ENCODE measurements around the gene PRXL2B.

Gene PRXL2B

DNA sequence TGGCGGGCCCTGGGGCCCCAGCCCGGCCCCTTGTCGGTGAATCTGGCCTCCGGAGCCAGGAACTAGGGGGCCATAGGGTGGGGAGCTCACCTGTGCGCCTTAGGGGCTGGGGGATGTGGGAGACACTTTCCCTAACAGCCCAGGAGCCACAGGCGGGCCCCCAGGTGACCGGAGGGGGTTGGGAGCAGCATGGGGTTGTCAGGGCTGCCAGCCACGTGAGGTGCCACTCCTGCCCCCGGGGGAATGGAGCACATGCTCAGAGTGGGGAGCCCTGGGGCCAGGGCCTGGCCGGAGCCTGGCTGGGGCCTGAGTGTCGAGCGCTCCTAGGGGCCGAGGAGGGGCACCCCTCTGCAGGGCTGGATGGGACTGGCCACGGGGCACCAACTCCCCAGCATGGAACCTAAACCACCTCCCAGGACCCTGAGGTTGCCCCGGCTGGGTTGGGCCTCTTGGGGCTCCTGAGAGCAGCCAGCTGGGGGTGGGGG, 19.9 kb downstream of the PRXL2B start:
- H3K4me3 ChIP-seq (ENCODE audit: low read depth, low read length): no peak overlapping the region
- DNase-seq (ENCODE audit: low read depth): no peak
- TF ChIP-seq, protein P1, sequence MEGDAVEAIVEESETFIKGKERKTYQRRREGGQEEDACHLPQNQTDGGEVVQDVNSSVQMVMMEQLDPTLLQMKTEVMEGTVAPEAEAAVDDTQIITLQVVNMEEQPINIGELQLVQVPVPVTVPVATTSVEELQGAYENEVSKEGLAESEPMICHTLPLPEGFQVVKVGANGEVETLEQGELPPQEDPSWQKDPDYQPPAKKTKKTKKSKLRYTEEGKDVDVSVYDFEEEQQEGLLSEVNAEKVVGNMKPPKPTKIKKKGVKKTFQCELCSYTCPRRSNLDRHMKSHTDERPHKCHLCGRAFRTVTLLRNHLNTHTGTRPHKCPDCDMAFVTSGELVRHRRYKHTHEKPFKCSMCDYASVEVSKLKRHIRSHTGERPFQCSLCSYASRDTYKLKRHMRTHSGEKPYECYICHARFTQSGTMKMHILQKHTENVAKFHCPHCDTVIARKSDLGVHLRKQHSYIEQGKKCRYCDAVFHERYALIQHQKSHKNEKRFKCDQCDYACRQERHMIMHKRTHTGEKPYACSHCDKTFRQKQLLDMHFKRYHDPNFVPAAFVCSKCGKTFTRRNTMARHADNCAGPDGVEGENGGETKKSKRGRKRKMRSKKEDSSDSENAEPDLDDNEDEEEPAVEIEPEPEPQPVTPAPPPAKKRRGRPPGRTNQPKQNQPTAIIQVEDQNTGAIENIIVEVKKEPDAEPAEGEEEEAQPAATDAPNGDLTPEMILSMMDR (IDR thresholded peaks at IDR 0.05; ENCODE audit: low read depth, low read length): no peak
- TF ChIP-seq, protein P2, sequence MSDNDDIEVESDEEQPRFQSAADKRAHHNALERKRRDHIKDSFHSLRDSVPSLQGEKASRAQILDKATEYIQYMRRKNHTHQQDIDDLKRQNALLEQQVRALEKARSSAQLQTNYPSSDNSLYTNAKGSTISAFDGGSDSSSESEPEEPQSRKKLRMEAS (IDR thresholded peaks at IDR 0.05; ENCODE audit: low read depth, low read length): no peak
- TF ChIP-seq POLR2A (IDR thresholded peaks at IDR 0.05; ENCODE audit: extremely low read depth, insufficient read length): no peak

DNA sequence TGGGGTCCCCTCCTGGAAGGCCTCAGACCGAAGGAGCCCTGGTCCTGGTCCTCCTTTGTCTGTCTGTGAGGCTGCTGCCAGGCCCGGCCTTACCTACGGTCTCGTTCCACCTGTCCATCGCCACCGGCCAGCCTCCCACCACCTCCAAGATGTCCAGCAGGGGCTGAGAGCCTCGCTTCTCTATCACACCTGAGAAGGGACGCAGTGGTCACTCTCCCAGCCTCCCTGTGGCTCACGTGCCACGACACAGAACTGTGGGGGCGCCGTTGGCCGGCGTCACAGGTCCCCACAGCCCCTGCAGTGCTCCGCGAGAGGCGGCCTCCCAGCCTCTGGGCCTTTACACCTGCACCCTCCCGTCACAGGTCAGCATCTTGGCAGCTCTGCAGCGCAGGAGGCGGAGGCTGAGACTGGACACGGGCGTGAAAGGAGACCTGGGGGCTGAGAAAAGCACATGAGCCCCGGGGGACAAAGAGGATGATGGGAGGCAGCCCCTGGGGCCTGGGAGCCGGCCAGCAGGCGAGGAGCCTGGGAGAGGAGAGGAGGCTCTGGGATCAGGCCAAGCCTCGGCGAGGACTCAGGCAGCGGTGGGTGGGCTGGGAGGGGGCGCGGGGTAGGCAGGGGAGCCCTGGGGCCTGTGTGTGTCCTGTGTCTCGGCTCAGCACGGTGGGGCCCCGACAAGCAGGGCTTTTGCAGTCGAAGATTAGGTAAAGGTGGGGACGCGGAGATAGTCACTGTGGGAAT, 20.5 kb downstream of the PRXL2B start:
- no peak overlapping the region for H3K4me3 ChIP-seq (ENCODE audit: low read depth, low read length)
- TF ChIP-seq POLR2A (IDR thresholded peaks at IDR 0.05; ENCODE audit: extremely low read depth, insufficient read length) (no peak), MYC (IDR thresholded peaks at IDR 0.05; ENCODE audit: low read depth, low read length) (no peak)
- TF ChIP-seq, protein P2 (IDR thresholded peaks at IDR 0.05; ENCODE audit: low read depth, low read length): no peak
- TF ChIP-seq, protein P1 (IDR thresholded peaks at IDR 0.05; ENCODE audit: low read depth, low read length): no peak
- no peak for DNase-seq (ENCODE audit: low read depth)

DNA sequence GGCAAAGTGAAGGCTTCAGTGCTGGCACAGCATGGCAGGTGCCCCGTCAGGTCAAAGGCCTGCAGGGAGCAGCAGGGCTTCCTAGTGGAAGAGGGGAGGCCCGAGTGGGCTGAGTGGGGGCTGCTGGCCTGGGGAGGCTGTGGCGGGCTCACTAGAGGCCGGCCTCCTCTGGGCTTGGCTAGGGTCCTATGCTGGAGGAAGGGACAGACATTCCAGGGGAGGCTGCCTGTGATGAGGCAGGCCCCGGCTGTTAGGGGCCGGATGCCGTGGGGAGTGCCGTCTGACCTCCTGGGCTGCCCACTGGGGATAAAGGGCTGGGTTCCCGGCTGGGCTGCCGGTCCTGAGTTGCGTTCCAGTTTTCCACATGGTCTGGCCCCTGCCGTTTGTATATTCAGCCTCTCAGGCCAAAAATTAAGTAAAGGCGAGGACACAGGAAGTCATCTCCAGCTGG, 21.1 kb downstream of the PRXL2B start:
- DNase-seq (ENCODE audit: low read depth): no peak
- no peak overlapping the region for H3K4me3 ChIP-seq (ENCODE audit: low read depth, low read length)
- TF ChIP-seq POLR2A (IDR thresholded peaks at IDR 0.05; ENCODE audit: extremely low read depth, insufficient read length) (no peak), MYC (IDR thresholded peaks at IDR 0.05; ENCODE audit: low read depth, low read length) (no peak)
- TF ChIP-seq, protein P1 (IDR thresholded peaks at IDR 0.05; ENCODE audit: low read depth, low read length): no peak
- TF ChIP-seq, protein P2 (IDR thresholded peaks at IDR 0.05; ENCODE audit: low read depth, low read length): no peak

DNA sequence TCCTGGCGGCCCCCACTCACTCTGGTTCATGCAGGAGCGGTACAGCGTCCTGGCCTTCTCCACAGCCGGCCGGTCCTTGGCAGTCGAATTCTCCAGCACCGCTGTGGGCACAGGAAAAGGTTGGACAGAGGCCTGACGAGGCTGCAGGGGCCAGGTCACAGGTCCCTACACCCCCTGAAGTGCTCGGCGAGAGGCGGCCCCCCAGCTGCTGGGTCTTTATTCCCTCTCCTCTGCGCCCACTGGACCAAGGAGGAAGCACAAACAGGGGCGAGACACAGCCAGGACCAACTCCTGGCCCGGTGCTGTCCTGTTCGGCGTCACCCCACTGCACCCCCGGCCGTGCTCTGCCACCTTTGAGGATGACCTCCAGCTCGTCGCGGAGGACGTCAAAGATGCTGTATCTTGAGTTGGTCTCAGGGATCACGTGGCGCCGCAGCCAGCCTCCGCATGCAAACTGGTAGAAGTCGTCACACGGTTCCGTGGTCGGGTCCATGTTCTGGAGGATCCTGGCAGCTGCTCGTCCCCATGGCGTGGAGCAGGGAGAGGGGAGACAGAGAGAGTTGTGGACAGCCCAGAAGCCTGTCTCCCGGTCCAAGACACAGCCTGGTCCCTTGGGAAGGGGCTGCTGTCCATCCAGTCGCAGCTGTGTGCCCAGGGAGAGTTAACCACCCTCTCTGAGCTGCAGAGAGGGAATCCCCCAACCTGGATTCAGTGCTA, 22.9 kb downstream of the PRXL2B start:
- no peak overlapping the region for H3K4me3 ChIP-seq (ENCODE audit: low read depth, low read length)
- no peak for TF ChIP-seq MYC (IDR thresholded peaks at IDR 0.05; ENCODE audit: low read depth, low read length)
- TF ChIP-seq POLR2A (IDR thresholded peaks at IDR 0.05; ENCODE audit: extremely low read depth, insufficient read length): no peak
- TF ChIP-seq, protein P2 (IDR thresholded peaks at IDR 0.05; ENCODE audit: low read depth, low read length): no peak
- TF ChIP-seq, protein P1 (IDR thresholded peaks at IDR 0.05; ENCODE audit: low read depth, low read length): no peak
- DNase-seq (ENCODE audit: low read depth): no peak

DNA sequence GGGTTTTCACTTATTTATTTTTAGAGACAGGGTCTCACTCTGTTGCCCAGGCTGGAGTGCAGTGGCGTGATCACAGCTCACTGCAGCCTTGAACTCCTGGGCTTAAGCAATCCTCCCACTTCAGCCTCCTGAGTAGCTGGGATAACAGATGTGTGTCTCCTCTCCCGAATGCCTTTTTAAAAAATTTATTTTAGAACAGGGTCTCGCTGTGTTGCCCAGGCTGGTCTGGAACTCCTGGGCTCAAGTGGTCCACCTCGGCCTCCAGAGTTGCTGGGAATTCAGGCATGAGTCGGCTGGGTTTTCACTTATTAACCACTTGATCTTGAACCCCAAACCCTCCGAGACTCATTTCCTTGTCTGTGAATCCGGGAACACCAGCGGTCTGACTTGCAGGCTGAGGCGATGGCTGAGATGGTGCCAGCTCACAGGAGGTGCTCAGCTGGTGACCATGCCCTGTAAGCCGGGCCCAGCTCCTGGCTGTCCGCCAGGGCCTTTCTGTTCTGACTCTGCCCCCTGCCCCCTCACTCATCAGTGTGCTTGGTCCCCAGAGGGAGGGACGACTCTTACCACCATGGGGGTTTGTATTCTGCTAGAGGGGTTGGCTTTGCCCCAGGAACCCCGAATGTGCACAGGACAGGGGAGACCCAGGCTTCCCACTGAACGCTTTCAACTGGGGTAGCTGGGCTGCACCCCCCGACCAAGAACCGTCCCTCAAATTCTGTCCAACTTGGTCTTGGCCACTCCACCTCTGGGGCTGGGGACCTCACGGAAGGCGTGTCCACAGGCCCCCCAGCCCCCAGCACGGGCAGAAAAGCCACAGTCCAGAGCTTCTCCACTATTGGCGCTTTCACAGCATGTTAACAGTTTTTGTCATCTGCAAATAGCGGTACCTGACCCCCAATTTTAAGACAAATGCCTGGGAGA, 23.7 kb downstream of the PRXL2B start:
- H3K4me3 ChIP-seq (ENCODE audit: low read depth, low read length): no peak overlapping the region
- no peak for DNase-seq (ENCODE audit: low read depth)
- TF ChIP-seq, protein P1 (IDR thresholded peaks at IDR 0.05; ENCODE audit: low read depth, low read length): no peak
- TF ChIP-seq, protein P2 (IDR thresholded peaks at IDR 0.05; ENCODE audit: low read depth, low read length): no peak
- TF ChIP-seq POLR2A (IDR thresholded peaks at IDR 0.05; ENCODE audit: extremely low read depth, insufficient read length) (no peak), MYC (IDR thresholded peaks at IDR 0.05; ENCODE audit: low read depth, low read length) (no peak)
